Vagina (tissue), 2 donors: Measurements from ENCODE around the gene CLDN18. TPM values are rescaled to one million over a fixed set of nuclear protein-coding genes. Genes with fewer than 3 reads are reported as not detected.

Experiments used
- DNase-seq, 2 donors: peaks; one replicate each; pipeline ENCODE4 v3.0.0-alpha.2; 2017; ENCODE audit errors: extremely low spot score in 2 of 2
- H3K27ac ChIP-seq: fragments of 200-600 bp; sonication (generic); one replicate; pipeline ENCODE4 v1.5.1; 2019
- H3K27me3 ChIP-seq: fragments of 200-600 bp; sonication (generic); one replicate; pipeline ENCODE4 v1.5.1; 2019
- H3K36me3 ChIP-seq, 2 donors: fragments of 200-600 bp; sonication (generic); one replicate each; pipeline ENCODE4 v1.5.1; 2017 to 2019
- H3K4me1 ChIP-seq: fragments of 200-600 bp; sonication (generic); one replicate; pipeline ENCODE4 v1.5.1; 2019
- H3K4me3 ChIP-seq, 2 donors: fragments of 200-600 bp; sonication (generic); 1 replicate in 1 of 2; 2 replicates in 1 of 2; pipeline ENCODE4 v1.5.1; 2016 to 2019
- H3K9me3 ChIP-seq: fragments of 200-600 bp; sonication (generic); one replicate; pipeline ENCODE4 v1.5.1; 2019
- CTCF ChIP-seq, 3 experiments: fragments of 450-650 bp in 2 of 3; fragments of 200-600 bp in 1 of 3; sonication (generic) in 1 of 3; IDR thresholded peaks; one replicate each; pipeline ENCODE4 v1.5.1; 2017 to 2019; ENCODE audit warnings: antibody characterized with exemption in 3 of 3, mild to moderate bottlenecking in 2 of 3, moderate library complexity in 2 of 3
- POLR2A ChIP-seq, 2 donors: fragments of 450-650 bp; IDR thresholded peaks; one replicate each; pipeline ENCODE4 v1.6.1; 2017; ENCODE audit warnings: antibody characterized with exemption in 2 of 2, mild to moderate bottlenecking in 2 of 2, moderate library complexity in 2 of 2
- POLR2AphosphoS5 ChIP-seq, 2 donors: sonication (generic); formaldehyde crosslinking; IDR thresholded peaks; one replicate each; pipeline ENCODE4 v1.9.0; 2017; ENCODE audit warnings: antibody characterized with exemption in 2 of 2, mild to moderate bottlenecking in 2 of 2, low read depth in 1 of 2; ENCODE audit not compliant: insufficient read depth in 1 of 2
- intact Hi-C: fragments of 100-400 bp; cut with DNase I; formaldehyde crosslinking; loops from one replicate; pipeline ENCODE4 v1.15.1; 2023
- total RNA-seq: library from RNA; depleted of rRNA; stranded (reverse); fragments of >200 nt; gene quantifications from one replicate; pipeline ENCODE4 v1.2.3, GENCODE V29; 2016

CLDN18 gene
- total RNA-seq, 1 donor from 2014 or later, result not detected

- H3K36me3 ChIP-seq, result no peaks in the 10 kb centered on the region
- no peaks in the 10 kb centered on the region for H3K4me1 ChIP-seq
- H3K9me3 ChIP-seq, result no peaks in the 10 kb centered on the region
- no peak for TF ChIP-seq CTCF (IDR thresholded peaks at IDR 0.05)
- no peak for TF ChIP-seq POLR2A (IDR thresholded peaks at IDR 0.05)
- TF ChIP-seq POLR2AphosphoS5 (IDR thresholded peaks at IDR 0.05; ENCODE audit: insufficient read depth in 1 of 2, low read depth in 1 of 2), result no peak
- H3K27me3 ChIP-seq, result no peaks in the 10 kb centered on the region
- H3K4me3 ChIP-seq, result no peak overlapping the region
- intact Hi-C loops, result no loop called here
- H3K27ac ChIP-seq, result no peak overlapping the region
- DNase-seq, result no peak
These were observed 37.7 kb downstream of the CLDN18 start for GRCh38 chr3:138047596-138048158.

DNA sequence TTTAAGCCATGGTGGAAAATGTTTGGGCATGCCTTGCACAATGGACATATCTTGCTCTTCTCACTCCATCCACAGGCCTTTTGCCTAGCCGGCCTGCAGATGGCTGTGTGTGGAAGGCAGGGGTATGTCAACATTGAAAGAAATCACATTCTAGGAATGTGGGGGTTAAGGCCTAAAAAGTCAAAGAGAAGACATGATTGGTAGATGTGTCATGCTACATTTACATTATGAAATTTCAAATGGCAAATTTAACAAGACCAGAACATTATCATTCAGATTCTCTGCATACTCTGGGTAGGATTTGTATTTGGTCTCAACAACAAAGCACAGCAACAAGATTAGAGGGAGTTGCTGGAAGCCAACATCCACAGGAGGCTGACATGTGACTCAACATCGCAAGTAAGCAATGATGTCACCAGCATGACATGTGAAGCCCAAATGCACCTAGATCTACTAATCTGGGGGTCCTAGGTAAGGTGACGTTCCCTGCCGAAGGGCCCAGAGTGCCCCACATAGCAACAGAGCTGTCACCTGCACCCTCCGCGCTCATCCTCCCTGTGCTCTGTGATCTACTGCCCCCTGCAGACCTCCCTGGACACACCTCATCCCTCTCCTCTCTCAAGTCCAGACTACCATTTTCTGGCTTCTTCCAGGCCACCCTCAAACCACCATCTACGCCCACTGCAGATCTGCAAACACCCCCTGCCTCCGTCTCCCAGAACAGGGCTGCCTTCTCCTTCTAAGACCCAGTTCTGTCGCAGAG lies 39.4 kb downstream of the CLDN18 start:
- no peak for DNase-seq
- Histone ChIP-seq H3K9me3 (no peaks in the 10 kb centered on the region), H3K27me3 (no peaks in the 10 kb centered on the region), H3K36me3 (no peaks in the 10 kb centered on the region), H3K4me3 (no peak overlapping the region), H3K27ac (no peak overlapping the region), H3K4me1 (no peaks in the 10 kb centered on the region)
- intact Hi-C loops, result no loop called here
- TF ChIP-seq POLR2A (IDR thresholded peaks at IDR 0.05) (no peak), POLR2AphosphoS5 (IDR thresholded peaks at IDR 0.05; ENCODE audit: insufficient read depth in 1 of 2, low read depth in 1 of 2) (no peak), CTCF (IDR thresholded peaks at IDR 0.05) (no peak)

- TF ChIP-seq POLR2AphosphoS5 (IDR thresholded peaks at IDR 0.05; ENCODE audit: insufficient read depth in 1 of 2, low read depth in 1 of 2), result no peak
- Histone ChIP-seq H3K9me3 (no peaks in the 10 kb centered on the region), H3K4me1 (no peaks in the 10 kb centered on the region), H3K36me3 (no peaks in the 10 kb centered on the region), H3K27ac (no peak overlapping the region), H3K4me3 (no peak overlapping the region), H3K27me3 (no peaks in the 10 kb centered on the region)
- intact Hi-C loops, result no loop called here
- no peak for DNase-seq
These were observed 42.2 kb downstream of the CLDN18 start for GRCh38 chr3:138051947-138052802.

- intact Hi-C loops, result no loop called here
- H3K27me3 ChIP-seq, result no peaks in the 10 kb centered on the region
- no peaks in the 10 kb centered on the region for H3K9me3 ChIP-seq
- no peak overlapping the region for H3K4me3 ChIP-seq
- TF ChIP-seq POLR2A (IDR thresholded peaks at IDR 0.05) (no peak), POLR2AphosphoS5 (IDR thresholded peaks at IDR 0.05; ENCODE audit: insufficient read depth in 1 of 2, low read depth in 1 of 2) (no peak), CTCF (IDR thresholded peaks at IDR 0.05) (no peak)
- no peaks in the 10 kb centered on the region for H3K4me1 ChIP-seq
- no peaks in the 10 kb centered on the region for H3K36me3 ChIP-seq
- no peak overlapping the region for H3K27ac ChIP-seq
- no peak for DNase-seq
These were observed 44.1 kb downstream of the CLDN18 start for GRCh38 chr3:138054057-138054456.

DNA sequence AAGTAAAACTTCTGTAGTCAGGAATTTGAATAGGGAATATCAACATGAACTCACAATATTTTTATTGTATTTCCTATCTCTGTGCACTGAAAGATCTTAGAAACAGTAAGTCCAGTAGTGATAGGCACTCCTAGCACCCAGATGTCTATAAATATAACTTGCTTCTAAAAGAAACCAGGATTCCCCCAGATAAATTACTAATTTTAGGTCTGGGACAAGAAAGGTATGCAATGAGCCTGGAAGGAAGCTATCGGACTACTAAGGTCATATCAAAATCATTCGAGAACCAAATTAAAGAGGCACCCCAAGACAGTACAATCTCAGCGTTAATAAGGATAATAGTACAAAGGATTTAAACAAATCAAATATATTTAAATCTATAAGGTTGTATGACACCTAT lies 47.4 kb downstream of the CLDN18 start:
- no peaks in the 10 kb centered on the region for H3K36me3 ChIP-seq
- no peak for DNase-seq
- TF ChIP-seq POLR2AphosphoS5 (IDR thresholded peaks at IDR 0.05; ENCODE audit: insufficient read depth in 1 of 2, low read depth in 1 of 2), result no peak
- no peak for TF ChIP-seq POLR2A (IDR thresholded peaks at IDR 0.05)
- no peak overlapping the region for H3K27ac ChIP-seq
- intact Hi-C loops, result loop anchor here (5.0 kb wide), 1 partner anchor 790 kb away; no protein-coding TSS in a partner anchor
- H3K4me1 ChIP-seq, result no peaks in the 10 kb centered on the region
- H3K27me3 ChIP-seq, result no peaks in the 10 kb centered on the region
- H3K4me3 ChIP-seq, result no peak overlapping the region
- H3K9me3 ChIP-seq, result no peaks in the 10 kb centered on the region
